ENCODE measurements around the gene PDE3B.

GRCh38 chr11:14750911-14751310 lies 107.3 kb downstream of the PDE3B start:
- TF ChIP-seq POLR2A (IDR thresholded peaks at IDR 0.05; ENCODE audit: control extremely low read depth in 1 of 2, low read depth in 2 of 2, low read length in 2 of 2) (no peak), POLR2AphosphoS5 (IDR thresholded peaks at IDR 0.05; ENCODE audit: low read depth, low read length) (no peak), CTCF (IDR thresholded peaks at IDR 0.05; ENCODE audit: control extremely low read depth in 1 of 3, insufficient read depth in 1 of 3, low read depth in 1 of 3, low read length in 3 of 3) (no peak), MAX (IDR thresholded peaks at IDR 0.05) (no peak), JUN (IDR thresholded peaks at IDR 0.05; ENCODE audit: low read depth, low read length) (no peak), RNF2 (IDR thresholded peaks at IDR 0.05; ENCODE audit: borderline replicate concordance, low read depth, low read length, missing control alignments, poor library complexity, severe bottlenecking) (no peak), ZNF274 (IDR thresholded peaks at IDR 0.05; ENCODE audit: borderline replicate concordance, extremely low read depth, low read length) (no peak), JUND (IDR thresholded peaks at IDR 0.05; ENCODE audit: low read length) (no peak), CBX8 (IDR thresholded peaks at IDR 0.05; ENCODE audit: borderline replicate concordance, low read depth, low read length) (no peak), EZH2 (IDR thresholded peaks at IDR 0.05; ENCODE audit: low read depth, low read length, severe bottlenecking) (no peak), EP300 (IDR thresholded peaks at IDR 0.05; ENCODE audit: borderline replicate concordance in 1 of 2, low read depth in 2 of 2, low read length in 2 of 2) (no peak), SP1 (IDR thresholded peaks at IDR 0.05; ENCODE audit: low read depth, low read length) (no peak)

Measured in H1 (cell line).